B cell (primary cell): Measurements from ENCODE around the gene FLT1. TPM values are rescaled to one million over a fixed set of nuclear protein-coding genes. Genes with fewer than 3 reads are reported as not detected.

ENCODE experiments used
- ATAC-seq: fragments of 200-7000 bp; cut with Tn5 transposase; one replicate; pipeline ENCODE4 v1.10.0; 2021; ENCODE audit warnings: low read depth, mild to moderate bottlenecking, moderate number of reproducible peaks, moderate library complexity
- CTCF ChIA-PET: fragments of 350-600 bp; sonication (Branson Sonifier 250); formaldehyde crosslinking; loops from one replicate; lab custom pipeline; 2021; ENCODE audit warnings: antibody characterized with exemption, inconsistent platforms; lab: Charles Lee
- POLR2A ChIA-PET: fragments of 350-600 bp; sonication (Branson Sonifier 250); formaldehyde crosslinking; loops from one replicate; lab custom pipeline; 2021; ENCODE audit warnings: antibody characterized with exemption; lab: Charles Lee
- DNase-seq: peaks from one replicate; pipeline ENCODE4 v3.0.0; 2013
- H2AFZ ChIP-seq: 2 replicates; pipeline ENCODE4 v1.6.1; 2012; ENCODE audit warnings: mild to moderate bottlenecking, low read depth, low read length; ENCODE audit not compliant: insufficient read depth, poor library complexity, severe bottlenecking
- H3K27ac ChIP-seq, 2 donors: 1 replicate in 1 of 2; 2 replicates in 1 of 2; pipeline ENCODE4 v1.5.1; 2012 to 2013; ENCODE audit warnings: low read length in 2 of 2, mild to moderate bottlenecking in 2 of 2, moderate library complexity in 1 of 2
- H3K27me3 ChIP-seq, 4 experiments: fragments of 200-600 bp in 1 of 4; sonication (generic) in 1 of 4; replicated peaks in 1 of 4; 1 replicate in 2 of 4; 2 replicates in 2 of 4; pipeline versions ENCODE4 v1.6.1 to v1.7.0; 2013 to 2016; ENCODE audit warnings: low read length in 3 of 4, mild to moderate bottlenecking in 2 of 4, mixed read lengths in 1 of 4, moderate library complexity in 1 of 4; ENCODE audit not compliant: insufficient read depth in 4 of 4, control insufficient read depth in 3 of 4; ENCODE audit errors: control extremely low read depth in 1 of 4
- H3K36me3 ChIP-seq, 2 experiments: replicated peaks in 1 of 2; 1 replicate in 1 of 2; 2 replicates in 1 of 2; pipeline versions ENCODE4 v1.6.1 to v1.7.1; 2013; ENCODE audit warnings: low read length in 1 of 2; ENCODE audit not compliant: insufficient read depth in 2 of 2, control insufficient read depth in 1 of 2; ENCODE audit errors: control extremely low read depth in 1 of 2, extremely low read depth in 1 of 2
- H3K4me1 ChIP-seq, 2 donors: fragments of 200-600 bp in 1 of 2; sonication (generic) in 1 of 2; 1 replicate in 1 of 2; 2 replicates in 1 of 2; pipeline versions ENCODE4 v1.5.1 to v1.6.1; 2013 to 2017; ENCODE audit warnings: low read length in 2 of 2; ENCODE audit not compliant: control insufficient read depth in 2 of 2, insufficient read depth in 2 of 2
- H3K4me2 ChIP-seq: replicated peaks from 2 replicates; pipeline ENCODE3; 2012; ENCODE audit warnings: mild to moderate bottlenecking, low read depth, low read length; ENCODE audit not compliant: poor library complexity, severe bottlenecking
- H3K4me3 ChIP-seq, 5 experiments: fragments of 200-600 bp in 1 of 5; sonication (generic) in 1 of 5; 1 replicate in 3 of 5; 2 replicates in 2 of 5; pipeline versions ENCODE4 v1.5.1 to v1.7.0; 2011 to 2016; ENCODE audit warnings: low read length in 4 of 5, mild to moderate bottlenecking in 4 of 5, low read depth in 2 of 5, control low read depth in 1 of 5, moderate library complexity in 1 of 5; ENCODE audit not compliant: insufficient read depth in 1 of 5; ENCODE audit errors: control extremely low read depth in 1 of 5, extremely low read depth in 1 of 5
- H3K79me2 ChIP-seq: fragments of 200-600 bp; sonication (generic); one replicate; pipeline ENCODE4 v1.6.0; 2016; ENCODE audit warnings: low read length; ENCODE audit not compliant: control insufficient read depth, insufficient read depth
- H3K9ac ChIP-seq: fragments of 200-600 bp; sonication (generic); 2 replicates; pipeline ENCODE4 v1.6.1; 2017; ENCODE audit warnings: mild to moderate bottlenecking, low read length, moderate library complexity
- H3K9me3 ChIP-seq, 3 donors: one replicate each; pipeline versions ENCODE4 v1.6.1 to v1.7.1; 2013; ENCODE audit warnings: low read length in 2 of 3; ENCODE audit not compliant: control insufficient read depth in 2 of 3, insufficient read depth in 1 of 3; ENCODE audit errors: control extremely low read depth in 1 of 3
- H4K20me1 ChIP-seq: 2 replicates; pipeline ENCODE4 v1.6.0; 2012; ENCODE audit warnings: mild to moderate bottlenecking, low read length; ENCODE audit not compliant: insufficient read depth, control insufficient read depth, poor library complexity, severe bottlenecking
- H3K27ac Mint-ChIP-seq: one replicate; pipeline ENCODE4 v1.8.0; 2021; ENCODE audit warnings: mixed read lengths
- H3K27me3 Mint-ChIP-seq: one replicate; pipeline ENCODE4 v1.8.0; 2021; ENCODE audit warnings: mixed read lengths
- H3K4me1 Mint-ChIP-seq: one replicate; pipeline ENCODE4 v1.8.0; 2021; ENCODE audit warnings: mixed read lengths
- H3K4me3 Mint-ChIP-seq: one replicate; pipeline ENCODE4 v1.8.0; 2021; ENCODE audit warnings: mixed read lengths
- H3K9me3 Mint-ChIP-seq: one replicate; pipeline ENCODE4 v1.8.0; 2022; ENCODE audit warnings: mixed read lengths; ENCODE audit not compliant: insufficient read depth
- EZH2 ChIP-seq: IDR thresholded peaks from 2 replicates; pipeline ENCODE4 v1.6.1; 2012; ENCODE audit warnings: borderline replicate concordance, low read depth, mild to moderate bottlenecking, moderate library complexity, low read length; ENCODE audit not compliant: insufficient read depth, poor library complexity, severe bottlenecking
- WGBS: methylation state at CpG from one replicate; pipeline ENCODE4 v1.1.5; 2013; ENCODE audit warnings: missing lambda C conversion rate; ENCODE audit not compliant: insufficient coverage; 5-methylcytosine and 5-hydroxymethylcytosine counted together
- intact Hi-C: fragments of 100-400 bp; cut with micrococcal nuclease; formaldehyde crosslinking; loops from one replicate; pipeline ENCODE4 v1.10.0; 2022
- polyA plus RNA-seq: library from polyadenylated mRNA; depleted of rRNA; stranded (reverse); fragments of >200 nt; gene quantifications from 2 replicates; pipeline ENCODE4 v1.2.3, GENCODE V29; 2012
- total RNA-seq, 2 donors: library from RNA; stranded (reverse); fragments of 120-200 nt in 1 of 2; gene quantifications; 1 replicate in 1 of 2; 2 replicates in 1 of 2; pipeline versions ENCODE4 v1.2.3 to v1.2.4, GENCODE V29; 2013 to 2022
- TF ChIP-seq, protein P1 (sequence below): fragments of 200-600 bp; IDR thresholded peaks from one replicate; pipeline ENCODE4 v1.8.0; 2022; ENCODE audit warnings: antibody characterized with exemption, mild to moderate bottlenecking

FLT1 gene
- total and polyA plus RNA-seq, 2 donors (not counting 1 experiment from before 2014, with no cell fraction given): 1.1 to 1.2 TPM

DNA sequence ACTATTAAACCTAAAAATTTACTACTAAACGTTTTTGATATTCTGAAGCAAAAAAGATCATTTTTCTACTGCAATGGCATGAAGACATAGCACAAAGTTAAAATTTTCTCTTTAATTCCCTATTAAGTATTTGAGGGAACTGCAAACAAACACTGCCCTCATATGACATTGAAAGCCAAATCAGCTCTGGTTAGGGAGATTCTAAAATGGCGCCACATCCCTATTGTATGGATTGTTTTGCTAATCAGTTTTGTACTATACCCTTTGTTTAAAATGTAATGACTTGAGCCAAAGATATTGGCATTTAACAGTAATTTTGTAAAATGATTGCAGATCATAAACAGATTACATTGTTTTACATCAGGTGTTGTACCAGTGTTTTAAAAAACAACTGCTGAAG is 65.8 kb downstream of the FLT1 start:
- peaks cover 0 to 4% of the 10 kb centered on the region in 2 experiments for H3K36me3 ChIP-seq
- TF ChIP-seq EZH2: no peak
- TF ChIP-seq, protein P1, sequence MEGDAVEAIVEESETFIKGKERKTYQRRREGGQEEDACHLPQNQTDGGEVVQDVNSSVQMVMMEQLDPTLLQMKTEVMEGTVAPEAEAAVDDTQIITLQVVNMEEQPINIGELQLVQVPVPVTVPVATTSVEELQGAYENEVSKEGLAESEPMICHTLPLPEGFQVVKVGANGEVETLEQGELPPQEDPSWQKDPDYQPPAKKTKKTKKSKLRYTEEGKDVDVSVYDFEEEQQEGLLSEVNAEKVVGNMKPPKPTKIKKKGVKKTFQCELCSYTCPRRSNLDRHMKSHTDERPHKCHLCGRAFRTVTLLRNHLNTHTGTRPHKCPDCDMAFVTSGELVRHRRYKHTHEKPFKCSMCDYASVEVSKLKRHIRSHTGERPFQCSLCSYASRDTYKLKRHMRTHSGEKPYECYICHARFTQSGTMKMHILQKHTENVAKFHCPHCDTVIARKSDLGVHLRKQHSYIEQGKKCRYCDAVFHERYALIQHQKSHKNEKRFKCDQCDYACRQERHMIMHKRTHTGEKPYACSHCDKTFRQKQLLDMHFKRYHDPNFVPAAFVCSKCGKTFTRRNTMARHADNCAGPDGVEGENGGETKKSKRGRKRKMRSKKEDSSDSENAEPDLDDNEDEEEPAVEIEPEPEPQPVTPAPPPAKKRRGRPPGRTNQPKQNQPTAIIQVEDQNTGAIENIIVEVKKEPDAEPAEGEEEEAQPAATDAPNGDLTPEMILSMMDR: no peak
- peaks cover 19% of the 10 kb centered on the region for H3K79me2 ChIP-seq
- intact Hi-C loops: no loop called here
- H3K4me3 ChIP-seq: peak overlapping the region in 2 of 5 experiments; percentile 67 to 78
- H3K27ac ChIP-seq: peak overlapping the region; percentile 88 to 93
- Mint-ChIP-seq H3K27me3 (no peaks in the 10 kb centered on the region), H3K9me3 (no peaks in the 10 kb centered on the region), H3K27ac (peak overlapping the region; percentile 98), H3K4me3 (peak overlapping the region; percentile 89), H3K4me1 (peaks cover 38% of the 10 kb centered on the region)
- ChIA-PET CTCF (no interaction called here), POLR2A (no interaction called here)
- peak overlapping the region; percentile 81 for H3K4me2 ChIP-seq
- peaks cover 27 to 28% of the 10 kb centered on the region in 2 donors for H3K4me1 ChIP-seq
- H3K27me3 ChIP-seq: no peaks in the 10 kb centered on the region
- no peaks in the 10 kb centered on the region for H4K20me1 ChIP-seq
- no peak for ATAC-seq
- H2AFZ ChIP-seq: no peak overlapping the region
- no peak for DNase-seq
- peak overlapping the region; percentile 70 for H3K9ac ChIP-seq
- no CpG with 5 or more reads among the region's 2 CpGs for WGBS
- no peaks in the 10 kb centered on the region for H3K9me3 ChIP-seq

DNA sequence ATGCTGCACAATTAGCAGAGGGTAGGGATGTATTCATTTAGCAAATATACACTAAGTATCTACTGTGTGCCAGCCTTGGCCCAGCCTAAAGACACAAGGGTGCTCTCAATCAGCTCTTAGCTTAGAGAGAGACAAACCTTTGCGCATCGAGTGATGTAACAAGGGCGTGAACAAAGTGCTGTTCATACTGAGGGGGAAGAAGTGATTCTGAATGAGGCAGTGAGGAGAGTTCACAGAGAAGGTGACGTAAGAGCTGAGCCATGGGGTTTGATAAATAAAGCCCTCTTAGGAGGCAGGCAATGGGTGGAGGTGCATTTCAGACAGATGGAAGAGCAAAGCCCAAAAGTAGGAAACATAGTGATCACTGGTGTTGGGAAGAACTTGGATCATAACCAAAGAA is 68.5 kb downstream of the FLT1 start:
- CTCF ChIA-PET: no interaction called here
- Histone ChIP-seq H3K4me1 (peaks cover 44 to 46% of the 10 kb centered on the region in 2 donors), H4K20me1 (no peaks in the 10 kb centered on the region), H3K4me3 (no peak overlapping the region), H3K27ac (no peak overlapping the region), H3K36me3 (peaks cover 0 to 4% of the 10 kb centered on the region in 2 experiments), H3K9me3 (no peaks in the 10 kb centered on the region), H3K79me2 (peaks cover 22% of the 10 kb centered on the region), H3K9ac (no peak overlapping the region), H2AFZ (no peak overlapping the region), H3K27me3 (no peaks in the 10 kb centered on the region), H3K4me2 (no peak overlapping the region)
- POLR2A ChIA-PET: no interaction called here
- Mint-ChIP-seq H3K27me3 (no peaks in the 10 kb centered on the region), H3K27ac (no peak overlapping the region), H3K9me3 (no peaks in the 10 kb centered on the region), H3K4me1 (peaks cover 53% of the 10 kb centered on the region), H3K4me3 (no peak overlapping the region)
- ATAC-seq: no peak
- intact Hi-C loops: no loop called here
- TF ChIP-seq EZH2: no peak
- TF ChIP-seq, protein P1: no peak
- 100% methylated on average over 4 of the region's 4 CpGs for WGBS
- no peak for DNase-seq
